Fibroblast of mammary gland (primary cell): Measurements from ENCODE around the gene KRT86.
A peak's percentile ranks its signal among the peaks of the same experiment; 100 is the strongest.
"Not testable (repeated sequence)": the region's sequence is repeated elsewhere in the genome, so short reads cannot be mapped to it uniquely, and the experiment has no call there.

Source experiments
- DNase-seq: peaks from one replicate; pipeline ENCODE4 v3.0.0-alpha.2; 2010; ENCODE audit warnings: low read depth
- H3K4me3 ChIP-seq: 2 replicates; pipeline ENCODE4 v1.5.1; 2011; ENCODE audit warnings: low read depth, mild to moderate bottlenecking, low read length, moderate library complexity; ENCODE audit not compliant: control insufficient read depth
- TF ChIP-seq, protein P1 (sequence below): conservative IDR thresholded peaks from 2 replicates; pipeline ENCODE4 v1.5.1; 2011; ENCODE audit warnings: low read depth, low read length, inconsistent platforms; ENCODE audit not compliant: control insufficient read depth, insufficient read depth

KRT86 gene

DNA sequence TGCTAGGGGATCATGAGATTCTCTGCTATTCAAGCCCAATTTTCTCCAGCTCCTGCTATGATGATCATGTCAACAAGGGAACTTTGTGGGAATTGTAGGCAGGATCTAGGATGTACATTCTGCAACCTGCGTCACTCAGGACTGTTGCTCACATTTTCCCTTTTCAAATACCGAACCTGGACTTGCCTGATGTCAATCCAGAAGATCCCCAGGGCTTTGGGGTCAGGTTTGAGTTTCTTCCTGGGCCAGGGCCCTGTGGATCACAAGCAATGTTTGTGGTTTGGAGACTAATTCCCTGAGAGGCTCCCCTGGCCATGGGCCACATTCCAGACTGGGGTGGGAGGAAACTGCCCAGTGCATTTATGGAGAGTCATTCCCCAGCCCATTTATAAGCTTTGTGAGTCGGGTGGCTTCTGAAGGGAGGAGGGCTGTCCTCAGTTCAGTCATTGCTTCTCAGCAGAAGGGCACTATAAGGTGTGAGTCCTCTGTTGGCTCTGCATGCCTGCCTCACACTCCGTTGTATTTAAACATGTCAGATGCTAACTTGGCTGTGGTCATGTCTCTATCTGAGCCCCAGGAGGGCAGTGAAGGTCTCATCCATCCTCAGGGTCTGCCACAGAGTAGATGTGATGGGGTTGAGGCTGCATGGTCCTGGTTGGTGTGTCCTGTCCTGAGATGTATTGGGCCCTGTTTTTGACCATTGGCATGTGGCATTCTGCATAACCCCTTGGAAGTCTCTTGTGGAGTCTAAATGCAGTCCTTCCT lies 6.5 kb downstream of the KRT86 start:
- H3K4me3 ChIP-seq = no peak overlapping the region
- TF ChIP-seq, protein P1, sequence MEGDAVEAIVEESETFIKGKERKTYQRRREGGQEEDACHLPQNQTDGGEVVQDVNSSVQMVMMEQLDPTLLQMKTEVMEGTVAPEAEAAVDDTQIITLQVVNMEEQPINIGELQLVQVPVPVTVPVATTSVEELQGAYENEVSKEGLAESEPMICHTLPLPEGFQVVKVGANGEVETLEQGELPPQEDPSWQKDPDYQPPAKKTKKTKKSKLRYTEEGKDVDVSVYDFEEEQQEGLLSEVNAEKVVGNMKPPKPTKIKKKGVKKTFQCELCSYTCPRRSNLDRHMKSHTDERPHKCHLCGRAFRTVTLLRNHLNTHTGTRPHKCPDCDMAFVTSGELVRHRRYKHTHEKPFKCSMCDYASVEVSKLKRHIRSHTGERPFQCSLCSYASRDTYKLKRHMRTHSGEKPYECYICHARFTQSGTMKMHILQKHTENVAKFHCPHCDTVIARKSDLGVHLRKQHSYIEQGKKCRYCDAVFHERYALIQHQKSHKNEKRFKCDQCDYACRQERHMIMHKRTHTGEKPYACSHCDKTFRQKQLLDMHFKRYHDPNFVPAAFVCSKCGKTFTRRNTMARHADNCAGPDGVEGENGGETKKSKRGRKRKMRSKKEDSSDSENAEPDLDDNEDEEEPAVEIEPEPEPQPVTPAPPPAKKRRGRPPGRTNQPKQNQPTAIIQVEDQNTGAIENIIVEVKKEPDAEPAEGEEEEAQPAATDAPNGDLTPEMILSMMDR = no peak
- DNase-seq = peak; percentile 98

DNA sequence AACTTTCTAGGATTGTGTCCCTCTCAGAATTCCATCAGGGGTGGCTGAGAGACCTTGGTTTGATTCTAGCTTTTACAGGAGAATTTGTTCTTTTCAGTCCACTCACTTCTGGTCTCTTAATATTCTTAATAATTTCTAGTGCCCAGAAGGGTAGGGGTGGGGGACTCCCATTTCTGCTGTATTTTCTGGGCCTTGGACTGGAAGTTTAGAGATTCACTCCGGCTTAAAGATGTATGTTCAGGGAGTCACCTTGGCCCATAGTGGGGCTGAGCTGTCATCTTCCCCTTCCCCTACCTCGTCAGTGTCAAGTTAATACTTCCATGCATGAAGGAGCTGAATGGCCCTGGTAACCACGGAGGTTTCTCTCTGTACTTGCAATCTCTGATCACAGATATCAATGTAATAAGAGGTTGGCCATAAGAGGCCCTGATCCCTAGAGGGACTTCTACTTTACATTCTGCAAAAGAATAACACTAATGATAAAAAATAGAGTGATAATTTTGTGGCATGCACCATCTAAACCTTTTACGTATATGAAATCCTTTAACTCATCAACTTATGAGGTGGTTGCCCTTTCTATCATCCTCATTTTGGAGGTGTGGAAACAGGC lies 10.2 kb downstream of the KRT86 start:
- no peak overlapping the region for H3K4me3 ChIP-seq
- no peak for DNase-seq
- TF ChIP-seq, protein P1 = no peak

DNA sequence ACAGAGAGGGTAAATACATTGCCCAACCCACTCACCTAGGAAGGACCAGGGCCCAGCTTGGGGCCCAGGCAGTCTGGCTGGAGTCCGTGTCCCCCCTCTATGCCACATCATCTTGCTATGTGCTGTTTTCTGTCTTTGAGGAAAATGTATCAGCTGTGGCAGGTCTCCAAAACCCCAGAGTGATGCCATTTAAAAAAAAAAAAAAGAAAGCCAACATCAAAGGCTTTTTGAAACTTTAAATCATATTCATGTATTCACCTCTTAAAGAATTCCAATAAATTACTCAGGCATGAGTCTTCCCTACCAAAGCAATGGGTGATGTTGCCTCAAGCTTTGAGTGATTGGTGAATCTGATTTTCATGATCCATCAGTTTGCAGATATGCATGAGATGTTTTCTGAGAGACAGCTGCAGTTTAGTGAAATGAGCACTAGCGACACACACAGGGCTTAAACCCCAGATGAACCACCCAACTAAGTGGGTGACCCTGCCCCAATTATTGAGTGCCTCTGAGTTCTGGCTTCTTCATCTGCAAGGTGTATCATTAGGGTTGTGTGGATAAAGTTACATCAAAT lies 10.8 kb downstream of the KRT86 start:
- no peak overlapping the region for H3K4me3 ChIP-seq
- TF ChIP-seq, protein P1 = no peak
- peak; percentile 48 for DNase-seq

DNA sequence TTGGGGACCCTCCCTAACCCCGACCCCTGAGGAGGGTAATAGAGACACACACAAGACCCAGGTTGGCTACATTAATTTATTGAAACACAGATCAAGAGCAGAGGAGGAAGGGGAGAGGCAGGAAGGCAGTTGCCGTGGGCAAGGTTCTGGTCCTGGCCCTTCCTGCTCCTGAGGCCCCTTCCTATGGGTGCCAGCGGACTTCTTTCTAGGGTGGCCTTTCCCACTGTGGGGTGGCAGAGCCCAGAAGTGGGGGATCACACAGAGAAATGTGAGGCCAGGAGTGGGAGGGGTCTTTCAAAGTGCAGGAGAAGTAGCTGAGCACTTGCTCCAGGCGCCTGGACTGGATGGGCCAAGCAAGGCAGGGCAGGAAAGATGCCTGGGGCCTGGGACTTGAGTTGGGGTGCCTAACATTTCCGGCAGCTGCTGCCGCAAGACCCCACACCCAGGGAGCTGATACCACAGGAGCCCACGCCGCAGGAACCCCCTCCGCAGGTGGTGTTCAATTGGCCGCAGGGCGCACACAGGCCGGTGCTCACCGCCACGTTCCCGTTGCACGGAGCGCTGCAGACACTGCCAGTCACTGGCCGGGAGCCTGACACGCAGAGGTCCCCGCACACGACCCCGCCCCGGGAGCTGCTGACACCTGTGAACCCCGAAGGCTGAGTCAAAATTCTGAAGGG lies 11.5 kb downstream of the KRT86 start:
- TF ChIP-seq, protein P1 = no peak
- H3K4me3 ChIP-seq = no peak overlapping the region
- no peak for DNase-seq

DNA sequence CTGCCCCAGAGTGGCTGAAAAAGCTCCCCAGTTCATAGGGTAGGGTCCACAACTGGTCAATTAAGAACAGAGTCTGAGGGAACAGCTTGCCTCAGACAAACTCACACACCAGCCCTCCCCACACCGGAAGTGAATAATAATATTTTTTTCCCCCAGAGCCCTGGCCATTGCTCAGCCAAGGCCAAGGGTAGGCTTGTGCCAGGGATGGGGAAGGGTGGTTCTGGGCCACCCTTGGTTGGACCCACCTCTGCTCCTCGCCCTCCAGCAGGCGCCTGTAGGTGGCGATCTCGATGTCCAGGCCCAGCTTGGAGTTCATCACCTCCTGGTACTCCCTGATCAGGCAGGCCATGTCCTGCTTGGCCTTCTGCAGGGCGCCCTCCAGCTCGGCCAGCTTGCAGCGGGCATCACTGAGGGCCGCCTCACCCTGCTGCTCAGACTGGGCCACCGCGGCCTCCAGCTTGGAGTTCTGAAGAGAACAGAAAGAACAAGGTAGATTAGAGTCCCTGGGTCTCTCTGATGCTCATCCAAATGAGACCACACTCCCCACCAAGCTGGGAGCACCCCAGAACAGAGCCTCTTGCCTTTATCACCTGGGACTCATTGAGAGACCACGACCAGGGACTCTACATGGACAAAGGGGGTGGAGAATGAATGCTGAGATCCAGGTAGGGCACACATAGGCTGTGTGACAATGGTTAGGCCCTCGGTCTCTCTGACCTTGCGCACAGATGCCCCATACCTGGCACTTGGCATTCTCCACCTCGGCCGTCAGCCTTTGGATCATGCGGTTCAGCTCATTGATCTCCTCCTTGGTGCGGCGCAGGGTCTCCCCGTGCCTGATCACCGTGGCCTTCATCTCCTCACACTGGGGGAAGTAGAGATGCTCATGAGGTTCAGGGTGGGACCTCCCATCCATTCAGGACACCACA lies 12.7 kb downstream of the KRT86 start:
- H3K4me3 ChIP-seq, DNase-seq: not testable (repeated sequence)

DNA sequence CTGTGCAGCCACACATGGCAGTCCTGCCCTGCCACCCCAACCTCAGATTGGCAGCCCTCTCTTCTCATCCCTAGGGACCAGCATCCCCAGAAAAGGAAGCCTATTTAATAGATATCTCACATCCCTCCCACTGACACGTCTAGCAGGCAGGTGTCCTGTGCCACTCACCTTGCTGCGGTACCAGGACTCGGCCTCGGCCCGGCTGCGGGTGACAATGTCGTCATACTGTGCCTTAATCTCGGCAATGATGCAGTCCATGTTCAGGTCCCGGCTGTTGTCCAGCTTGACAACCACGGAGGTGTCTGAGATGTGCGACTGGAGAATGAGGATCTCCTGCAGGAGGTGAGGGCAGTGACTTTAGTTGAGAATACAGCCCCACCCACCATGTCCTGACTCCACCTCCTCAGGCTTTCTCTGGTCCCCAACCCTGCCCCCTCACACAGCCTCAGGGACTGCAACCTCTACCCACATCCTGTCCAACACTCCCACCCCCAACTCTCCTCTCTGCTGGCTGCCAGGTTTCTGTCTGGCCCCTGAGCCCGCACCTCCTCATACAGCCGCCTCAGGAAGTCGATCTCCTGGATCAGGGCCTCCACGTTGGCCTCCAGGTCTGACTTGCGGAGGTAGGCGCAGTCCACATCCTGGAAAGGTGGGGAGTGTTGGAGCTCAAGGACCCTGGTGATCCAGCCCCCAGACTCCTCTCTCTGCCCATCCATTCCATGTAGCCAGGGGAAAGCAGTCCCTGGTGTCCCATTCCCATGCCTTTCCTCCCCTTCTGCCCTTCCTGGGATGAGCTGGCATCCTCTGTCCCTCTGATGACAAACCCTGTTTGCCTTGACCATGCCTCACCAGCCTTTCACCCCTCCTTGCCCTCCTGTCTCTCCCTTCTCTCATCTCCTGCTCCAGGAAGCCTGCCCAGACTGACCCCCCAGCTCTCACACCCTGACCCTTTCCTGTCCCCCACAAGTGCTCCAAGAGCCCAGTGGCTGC lies 13.7 kb downstream of the KRT86 start:
- not testable (repeated sequence) for H3K4me3 ChIP-seq, DNase-seq

DNA sequence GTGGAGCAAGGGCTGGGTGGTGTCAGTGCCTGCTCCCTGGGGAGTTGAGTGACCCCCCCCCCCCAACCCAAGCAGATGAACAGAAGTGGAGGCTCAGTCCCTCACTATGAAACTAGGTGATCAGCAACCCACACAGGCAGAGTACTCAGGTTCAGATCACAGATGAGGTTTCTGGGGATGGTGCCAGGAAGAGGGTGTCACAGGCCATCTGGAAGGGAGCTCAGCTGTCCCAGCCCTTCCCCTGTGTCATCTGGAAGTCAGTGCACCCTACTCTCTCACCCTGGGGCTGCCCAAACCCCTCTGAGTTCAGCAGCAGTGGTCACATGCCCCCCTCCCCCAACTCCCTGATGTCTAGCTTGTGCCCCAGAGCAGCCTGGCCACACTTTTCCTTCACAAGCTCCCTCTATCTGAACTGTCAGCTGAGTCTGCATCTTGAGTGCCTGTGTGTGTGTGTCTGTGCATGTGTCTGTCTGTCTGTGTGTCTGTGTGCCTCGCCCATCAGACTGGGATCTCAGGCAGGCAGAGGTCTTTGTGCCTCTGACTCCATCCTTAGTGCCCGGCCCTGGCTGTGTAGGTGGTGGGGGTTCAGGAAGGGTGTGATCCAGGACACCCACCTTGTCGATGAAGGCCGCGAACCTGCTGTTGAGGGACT lies 16.2 kb downstream of the KRT86 start:
- not testable (repeated sequence) for DNase-seq

More for the DNA sequence above, 16.2 kb downstream of the KRT86 start:
- not testable (repeated sequence) for H3K4me3 ChIP-seq
